Measurements from ENCODE around the gene PUS7L. TPM values are rescaled to one million over a fixed set of nuclear protein-coding genes. Genes with fewer than 3 reads are reported as not detected.

PUS7L gene
- 9.7 and 12.6 TPM in 2 replicates for total RNA-seq

DNA sequence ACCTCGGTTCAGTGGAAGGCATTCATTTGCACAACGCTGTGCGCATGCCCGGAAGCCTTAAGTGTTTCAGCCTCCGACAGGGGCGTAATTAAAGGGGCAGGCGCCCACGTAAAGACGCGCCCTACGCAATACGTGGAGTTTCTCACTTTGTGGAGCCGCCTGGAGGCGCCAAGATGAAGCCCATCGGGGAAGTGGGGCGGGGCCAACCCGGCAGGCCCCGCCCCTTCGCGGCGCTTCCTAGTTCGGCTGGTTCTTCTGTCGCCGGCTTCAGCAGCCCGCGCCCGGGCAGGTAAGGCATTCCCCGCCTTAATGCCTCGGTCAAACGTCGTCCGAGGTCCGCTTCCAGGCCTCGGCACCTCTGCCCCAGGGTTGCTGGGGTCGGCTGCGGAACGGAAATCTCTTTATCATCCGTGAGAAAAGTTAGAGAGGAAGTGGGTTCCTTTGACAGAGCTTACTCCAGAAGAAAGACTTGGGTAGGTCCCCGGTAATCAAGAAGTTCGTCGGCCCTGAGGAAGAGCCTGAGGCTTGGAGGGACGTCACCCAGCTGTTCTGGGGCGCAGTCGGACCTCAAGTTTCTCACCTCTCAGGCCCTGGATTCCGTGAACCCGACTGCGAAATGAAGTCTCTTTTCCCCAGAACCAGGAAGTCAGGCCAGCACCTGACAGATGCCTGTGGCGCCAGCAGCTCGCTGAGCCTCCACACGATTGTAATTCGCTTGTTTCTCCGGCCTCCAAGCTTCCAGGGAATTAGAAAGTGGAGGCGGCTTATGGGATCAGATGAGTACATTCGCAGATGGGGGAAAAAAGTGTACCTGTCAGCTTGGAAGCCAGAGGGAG, at the start of gene PUS7L, which contains the start of gene IRAK4:
Gene PUS7L (minus strand): TSS at position 63 of the 836 bp plus-strand sequence. CDS start 3,545 bp downstream, outside the sequence.
Gene IRAK4 (plus strand): TSS at position 224 of the 836 bp plus-strand sequence. CDS start 9,161 bp downstream, outside the sequence.
- peak; percentile 96 for DNase-seq (ENCODE audit: low read depth)
- TF ChIP-seq, protein P1, sequence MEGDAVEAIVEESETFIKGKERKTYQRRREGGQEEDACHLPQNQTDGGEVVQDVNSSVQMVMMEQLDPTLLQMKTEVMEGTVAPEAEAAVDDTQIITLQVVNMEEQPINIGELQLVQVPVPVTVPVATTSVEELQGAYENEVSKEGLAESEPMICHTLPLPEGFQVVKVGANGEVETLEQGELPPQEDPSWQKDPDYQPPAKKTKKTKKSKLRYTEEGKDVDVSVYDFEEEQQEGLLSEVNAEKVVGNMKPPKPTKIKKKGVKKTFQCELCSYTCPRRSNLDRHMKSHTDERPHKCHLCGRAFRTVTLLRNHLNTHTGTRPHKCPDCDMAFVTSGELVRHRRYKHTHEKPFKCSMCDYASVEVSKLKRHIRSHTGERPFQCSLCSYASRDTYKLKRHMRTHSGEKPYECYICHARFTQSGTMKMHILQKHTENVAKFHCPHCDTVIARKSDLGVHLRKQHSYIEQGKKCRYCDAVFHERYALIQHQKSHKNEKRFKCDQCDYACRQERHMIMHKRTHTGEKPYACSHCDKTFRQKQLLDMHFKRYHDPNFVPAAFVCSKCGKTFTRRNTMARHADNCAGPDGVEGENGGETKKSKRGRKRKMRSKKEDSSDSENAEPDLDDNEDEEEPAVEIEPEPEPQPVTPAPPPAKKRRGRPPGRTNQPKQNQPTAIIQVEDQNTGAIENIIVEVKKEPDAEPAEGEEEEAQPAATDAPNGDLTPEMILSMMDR (IDR thresholded peaks at IDR 0.05; ENCODE audit: insufficient read depth, low read length, severe bottlenecking), result peak; percentile 65
- H3K27me3 ChIP-seq (ENCODE audit: control insufficient read depth, insufficient read depth, low read length), result no peaks in the 10 kb centered on the region
- H3K4me3 ChIP-seq (ENCODE audit: low read depth, low read length), result peak within 1 kb of the TSS; percentile 64
- no peaks in the 10 kb centered on the region for H3K36me3 ChIP-seq (ENCODE audit: control insufficient read depth, insufficient read depth, low read length)
- FAIRE-seq, result no peak

GRCh38 chr12:43807386-43807785, 48.8 kb upstream of the PUS7L start:
- no peaks in the 10 kb centered on the region for H3K36me3 ChIP-seq (ENCODE audit: control insufficient read depth, insufficient read depth, low read length)
- DNase-seq (ENCODE audit: low read depth), result peak; percentile 57
- no peak overlapping the region for H3K4me3 ChIP-seq (ENCODE audit: low read depth, low read length)
- TF ChIP-seq, protein P1 (IDR thresholded peaks at IDR 0.05; ENCODE audit: insufficient read depth, low read length, severe bottlenecking), result no peak
- H3K27me3 ChIP-seq (ENCODE audit: control insufficient read depth, insufficient read depth, low read length), result no peaks in the 10 kb centered on the region
- FAIRE-seq, result no peak

DNA sequence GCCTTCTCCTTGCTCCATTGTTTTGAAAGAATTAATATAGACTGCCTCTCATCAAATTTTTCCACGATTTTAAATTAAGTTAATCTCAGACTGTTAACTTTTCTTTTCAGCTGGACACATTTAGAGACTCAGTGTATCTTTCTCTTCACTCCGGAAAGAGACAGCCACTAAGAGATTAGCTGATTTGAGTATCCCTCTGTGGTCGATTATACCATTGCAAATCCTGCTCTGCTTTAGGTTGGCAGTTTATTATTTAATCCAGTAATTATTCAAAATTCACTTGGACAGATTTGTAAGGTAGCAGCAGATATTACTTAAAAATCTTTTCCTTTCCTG, 48.1 kb upstream of the PUS7L start:
- TF ChIP-seq, protein P1 (IDR thresholded peaks at IDR 0.05; ENCODE audit: insufficient read depth, low read length, severe bottlenecking), result no peak
- H3K27me3 ChIP-seq (ENCODE audit: control insufficient read depth, insufficient read depth, low read length), result no peaks in the 10 kb centered on the region

DNA sequence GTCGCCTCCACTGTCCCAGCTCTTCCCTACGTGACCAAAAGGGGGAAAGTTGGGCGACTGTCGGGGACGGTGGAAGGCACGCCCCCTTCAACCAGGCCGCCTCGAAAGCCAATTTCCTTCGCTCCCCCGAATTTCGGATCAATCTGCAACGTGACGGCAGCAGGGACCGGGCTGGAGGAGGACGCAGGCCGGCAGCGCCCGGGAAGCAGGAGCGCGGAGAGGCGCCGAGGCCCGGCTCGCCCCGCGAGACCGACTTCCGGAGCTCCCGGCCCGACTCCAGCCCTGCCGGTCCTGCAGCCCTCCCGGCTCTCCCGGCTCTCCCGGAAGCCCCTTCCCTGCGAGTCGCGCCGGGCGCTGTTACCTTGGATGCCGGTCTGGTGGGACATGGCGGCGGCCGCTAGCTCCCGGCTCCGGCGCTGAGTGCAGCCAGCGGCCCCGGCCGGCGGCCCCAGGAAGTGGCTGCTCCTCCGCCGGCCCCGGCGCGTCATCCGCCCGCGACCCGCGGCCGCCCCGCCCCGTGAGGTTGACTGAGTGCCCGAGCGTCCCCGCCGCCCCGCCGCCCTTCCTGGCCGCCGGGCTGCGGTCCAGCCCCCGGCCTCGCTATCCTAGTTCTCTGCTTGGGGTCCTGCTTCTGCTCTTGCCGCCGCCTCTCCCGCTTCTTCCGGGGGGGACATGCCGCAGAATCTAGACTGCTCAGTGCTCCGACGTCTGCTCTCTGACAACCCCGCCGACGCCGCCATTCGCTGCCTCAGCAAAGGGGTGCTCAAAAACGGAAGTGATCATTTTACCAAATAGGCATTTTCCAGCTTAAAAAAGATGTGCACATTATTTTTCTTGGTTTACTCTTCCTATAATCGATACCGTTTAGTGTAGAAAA, 47.5 kb upstream of the PUS7L start, which contains the start of gene TWF1:
Gene TWF1 (minus strand): TSS at position 458 of the 877 bp plus-strand sequence. CDS start 72 bp downstream, at position 386.
- no peaks in the 10 kb centered on the region for H3K27me3 ChIP-seq (ENCODE audit: control insufficient read depth, insufficient read depth, low read length)
- H3K36me3 ChIP-seq (ENCODE audit: control insufficient read depth, insufficient read depth, low read length), result no peaks in the 10 kb centered on the region
- no peak for FAIRE-seq
- TF ChIP-seq, protein P1 (IDR thresholded peaks at IDR 0.05; ENCODE audit: insufficient read depth, low read length, severe bottlenecking), result peak; percentile 34
- H3K4me3 ChIP-seq (ENCODE audit: low read depth, low read length), result peak within 1 kb of the TSS; percentile 98
- peak; percentile 43 for DNase-seq (ENCODE audit: low read depth)

More for the DNA sequence above, 48.1 kb upstream of the PUS7L start:
- DNase-seq (ENCODE audit: low read depth), result no peak
- no peak for FAIRE-seq
- no peaks in the 10 kb centered on the region for H3K36me3 ChIP-seq (ENCODE audit: control insufficient read depth, insufficient read depth, low read length)
- H3K4me3 ChIP-seq (ENCODE audit: low read depth, low read length), result peak overlapping the region; percentile 98

DNA sequence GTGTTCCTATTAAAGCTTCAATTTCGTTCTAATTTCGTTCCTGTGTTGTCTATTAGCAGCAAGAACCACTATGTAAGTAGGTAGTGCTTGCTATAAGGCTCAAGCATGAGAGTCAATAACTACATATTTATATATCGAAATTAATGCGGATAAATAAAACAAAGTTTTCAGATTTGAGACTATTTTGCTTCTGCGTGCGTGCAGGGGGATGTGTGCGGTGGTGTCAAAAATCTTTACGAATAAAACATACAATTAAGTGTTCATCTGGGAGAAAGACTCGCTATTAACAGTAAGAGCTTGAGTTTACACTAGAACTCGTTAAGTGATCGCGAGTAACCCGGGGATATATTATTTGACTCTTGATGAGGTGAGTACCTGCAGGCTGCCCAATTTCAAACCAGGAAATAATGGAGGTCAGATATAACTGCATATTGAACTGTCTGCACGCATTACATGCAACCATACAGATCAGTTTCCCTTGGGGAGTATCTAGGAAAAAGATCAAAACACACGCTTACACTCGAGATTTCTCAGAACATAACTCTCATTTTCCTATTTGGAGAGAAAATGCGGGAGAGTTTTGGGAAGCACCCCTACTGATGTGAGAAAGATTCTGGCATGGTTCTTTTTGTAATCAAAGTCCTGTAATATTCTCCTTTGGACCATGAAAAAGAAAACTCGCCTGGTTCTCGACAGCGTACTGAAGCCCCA, 46.7 kb upstream of the PUS7L start:
- Histone ChIP-seq H3K27me3 (ENCODE audit: control insufficient read depth, insufficient read depth, low read length) (no peaks in the 10 kb centered on the region), H3K36me3 (ENCODE audit: control insufficient read depth, insufficient read depth, low read length) (no peaks in the 10 kb centered on the region), H3K4me3 (ENCODE audit: low read depth, low read length) (peak overlapping the region; percentile 98)
- DNase-seq (ENCODE audit: low read depth), result no peak
- no peak for FAIRE-seq
- TF ChIP-seq, protein P1 (IDR thresholded peaks at IDR 0.05; ENCODE audit: insufficient read depth, low read length, severe bottlenecking), result no peak
